Omental fat pad (tissue), 4 donors: ENCODE results near the gene CNPY4. TPM values are rescaled to one million over a fixed set of nuclear protein-coding genes. Genes with fewer than 3 reads are reported as not detected.

ENCODE experiments used
- ATAC-seq: fragments of 150-250 bp; one replicate; pipeline ENCODE4 v1.9.1; 2016; ENCODE audit warnings: mild to moderate bottlenecking, moderate library complexity; ENCODE audit not compliant: low FRiP score
- DNase-seq: peaks from one replicate; pipeline ENCODE4 v3.0.0-alpha.2; 2019; ENCODE audit warnings: low spot score
- CTCF ChIP-seq, 3 donors: fragments of 450-650 bp; IDR thresholded peaks; one replicate each; pipeline ENCODE4 v1.5.1; 2016 to 2017; ENCODE audit warnings: antibody characterized with exemption in 3 of 3, mild to moderate bottlenecking in 3 of 3, moderate library complexity in 2 of 3
- total RNA-seq, 4 donors: library from RNA; depleted of rRNA; stranded (reverse); fragments of >200 nt; gene quantifications; one replicate each; pipeline ENCODE4 v1.1.0, GENCODE V29; 2016

Gene CNPY4
- total RNA-seq, 4 donors from 2014 or later = 5.8 to 18.6 (median 9.6) TPM

- TF ChIP-seq CTCF (IDR thresholded peaks at IDR 0.05) = no peak
- DNase-seq (no peak), ATAC-seq (no peak)
Observed at GRCh38 chr7:100077205-100077604, 42.2 kb upstream of the CNPY4 start.

- no peak for TF ChIP-seq CTCF (IDR thresholded peaks at IDR 0.05)
- no peak for DNase-seq
- ATAC-seq = no peak
Observed at GRCh38 chr7:100079024-100079560, 40.3 kb upstream of the CNPY4 start.

GRCh38 chr7:100080907-100081534 lies 38.4 kb upstream of the CNPY4 start:
- peak; percentile 25 for ATAC-seq
- TF ChIP-seq CTCF (IDR thresholded peaks at IDR 0.05) = no peak
- no peak for DNase-seq

- DNase-seq = peak; percentile 90
Observed at GRCh38 chr7:100081535-100082102, 37.8 kb upstream of the CNPY4 start, which contains the start of gene ZNF3. TSS of gene ZNF3 (minus strand) at chr7:100081723. CDS start at chr7:100077357, 4,366 bp downstream.

GRCh38 chr7:100082978-100083377 lies 36.5 kb upstream of the CNPY4 start:
- ATAC-seq (no peak), DNase-seq (no peak)
- TF ChIP-seq CTCF (IDR thresholded peaks at IDR 0.05) = no peak

More at GRCh38 chr7:100081535-100082102, 37.8 kb upstream of the CNPY4 start, which contains the start of gene ZNF3:
- TF ChIP-seq CTCF (IDR thresholded peaks at IDR 0.05) = peak in 1 of 3 donors; percentile 81
- ATAC-seq = peak; percentile 91

GRCh38 chr7:100085515-100085914 lies 33.9 kb upstream of the CNPY4 start:
- no peak for TF ChIP-seq CTCF (IDR thresholded peaks at IDR 0.05)
- DNase-seq = no peak
- no peak for ATAC-seq
